ENCODE results near the gene TFRC.
"Not testable (repeated sequence)": the region's sequence is repeated elsewhere in the genome, so short reads cannot be mapped to it uniquely, and the experiment has no call there.

The TFRC gene

GRCh38 chr3:196081834-196082618, at the start of gene TFRC:
TFRC (minus strand) TSS chr3:196082090; CDS start chr3:196077099, 4,991 bp downstream.
- Mint-ChIP-seq H3K4me1 (peaks cover 45% of the 10 kb centered on the region), H3K27ac (peak within 1 kb of the TSS; percentile 94), H3K9me3 (no peaks in the 10 kb centered on the region), H3K36me3 (peaks cover 13% of the 10 kb centered on the region), H3K4me3 (peak within 1 kb of the TSS; percentile 100), H3K27me3 (no peaks in the 10 kb centered on the region)
- CTCF ChIA-PET = interaction anchor here (1.2 kb wide), 1 partner anchor 114 kb away, joined by 4 read pairs; no protein-coding TSS in a partner anchor
- DNase-seq = peak; percentile 97

GRCh38 chr3:196128172-196128843, 46.4 kb upstream of the TFRC start:
- peak overlapping the region; percentile 87 for H3K27ac Mint-ChIP-seq
- CTCF ChIA-PET = interaction anchor here (1.6 kb wide), 1 partner anchor 55 kb away, joined by 5 read pairs; no protein-coding TSS in a partner anchor
- H3K4me3 Mint-ChIP-seq = no peak overlapping the region
- DNase-seq = no peak
- peaks cover 5% of the 10 kb centered on the region for H3K36me3 Mint-ChIP-seq
- H3K9me3 Mint-ChIP-seq = peaks cover 5% of the 10 kb centered on the region
- peaks cover 25% of the 10 kb centered on the region for H3K4me1 Mint-ChIP-seq
- peaks cover 12% of the 10 kb centered on the region for H3K27me3 Mint-ChIP-seq

GRCh38 chr3:196127308-196128040, 45.6 kb upstream of the TFRC start:
- DNase-seq = peak; percentile 47
- peak overlapping the region; percentile 47 for H3K4me3 Mint-ChIP-seq
- peaks cover 8% of the 10 kb centered on the region for H3K27me3 Mint-ChIP-seq
- H3K4me1 Mint-ChIP-seq = peaks cover 34% of the 10 kb centered on the region
- peak overlapping the region; percentile 87 for H3K27ac Mint-ChIP-seq
- H3K9me3 Mint-ChIP-seq = peaks cover 5% of the 10 kb centered on the region
- CTCF ChIA-PET = interaction anchor here (0.6 to 1.6 kb wide), 5 partner anchors 9 to 69 kb away, joined by 3 to 5 read pairs (median 4); no protein-coding TSS in a partner anchor
- peaks cover 5% of the 10 kb centered on the region for H3K36me3 Mint-ChIP-seq

- Mint-ChIP-seq H3K27ac (peak overlapping the region; percentile 28), H3K36me3 (peaks cover 5% of the 10 kb centered on the region), H3K9me3 (peaks cover 5% of the 10 kb centered on the region), H3K4me1 (peaks cover 58% of the 10 kb centered on the region), H3K4me3 (no peak overlapping the region), H3K27me3 (no peaks in the 10 kb centered on the region)
- DNase-seq = no peak
- CTCF ChIA-PET = no interaction called here
These were observed 42.7 kb upstream of the TFRC start for GRCh38 chr3:196124608-196125007.

GRCh38 chr3:196122688-196123046, 40.8 kb upstream of the TFRC start:
- Mint-ChIP-seq H3K36me3 (peaks cover 5% of the 10 kb centered on the region), H3K9me3 (peaks cover 5% of the 10 kb centered on the region), H3K27me3 (no peaks in the 10 kb centered on the region), H3K27ac (no peak overlapping the region), H3K4me3 (no peak overlapping the region), H3K4me1 (peaks cover 50% of the 10 kb centered on the region)
- CTCF ChIA-PET = no interaction called here
- no peak for DNase-seq

GRCh38 chr3:196122021-196122687, 40.3 kb upstream of the TFRC start:
- Mint-ChIP-seq H3K27ac (no peak overlapping the region), H3K4me3 (no peak overlapping the region), H3K4me1 (peaks cover 45% of the 10 kb centered on the region), H3K27me3 (no peaks in the 10 kb centered on the region), H3K9me3 (peaks cover 5% of the 10 kb centered on the region), H3K36me3 (peaks cover 5% of the 10 kb centered on the region)
- DNase-seq = no peak
- CTCF ChIA-PET = no interaction called here

- Mint-ChIP-seq H3K4me1 (peaks cover 38% of the 10 kb centered on the region), H3K36me3 (peaks cover 5% of the 10 kb centered on the region), H3K9me3 (peaks cover 5% of the 10 kb centered on the region), H3K27me3 (no peaks in the 10 kb centered on the region), H3K4me3 (no peak overlapping the region), H3K27ac (no peak overlapping the region)
- DNase-seq = no peak
- CTCF ChIA-PET = no interaction called here
These were observed 39.2 kb upstream of the TFRC start for GRCh38 chr3:196121066-196121465.

- Mint-ChIP-seq H3K4me1 (peaks cover 38% of the 10 kb centered on the region), H3K9me3 (peaks cover 5% of the 10 kb centered on the region), H3K36me3 (peaks cover 5% of the 10 kb centered on the region), H3K27ac (no peak overlapping the region), H3K27me3 (no peaks in the 10 kb centered on the region), H3K4me3 (no peak overlapping the region)
- CTCF ChIA-PET = no interaction called here
- DNase-seq = peak; percentile 32
These were observed 38.5 kb upstream of the TFRC start for GRCh38 chr3:196120291-196120951.

GRCh38 chr3:196117809-196118208, 35.9 kb upstream of the TFRC start:
- DNase-seq = no peak
- peaks cover 32% of the 10 kb centered on the region for H3K4me1 Mint-ChIP-seq
- no peak overlapping the region for H3K4me3 Mint-ChIP-seq
- H3K36me3 Mint-ChIP-seq = no peaks in the 10 kb centered on the region
- CTCF ChIA-PET = interaction anchor here (0.9 to 1.7 kb wide), 2 partner anchors 9 to 44 kb away, joined by 3 to 5 read pairs; no protein-coding TSS in a partner anchor
- H3K27me3 Mint-ChIP-seq = no peaks in the 10 kb centered on the region
- H3K9me3 Mint-ChIP-seq = no peaks in the 10 kb centered on the region
- no peak overlapping the region for H3K27ac Mint-ChIP-seq

GRCh38 chr3:196115678-196116083, 33.8 kb upstream of the TFRC start:
- H3K4me3 Mint-ChIP-seq = no peak overlapping the region
- DNase-seq = no peak
- no peak overlapping the region for H3K27ac Mint-ChIP-seq
- CTCF ChIA-PET = no interaction called here
- peaks cover 26% of the 10 kb centered on the region for H3K4me1 Mint-ChIP-seq
- no peaks in the 10 kb centered on the region for H3K27me3 Mint-ChIP-seq
- H3K9me3 Mint-ChIP-seq = no peaks in the 10 kb centered on the region
- no peaks in the 10 kb centered on the region for H3K36me3 Mint-ChIP-seq

- DNase-seq = no peak
These were observed 30.1 kb upstream of the TFRC start for GRCh38 chr3:196111939-196112386.

GRCh38 chr3:196108075-196108743, 26.3 kb upstream of the TFRC start:
- Mint-ChIP-seq H3K27ac (no peak overlapping the region), H3K4me3 (no peak overlapping the region), H3K27me3 (peaks cover 9% of the 10 kb centered on the region), H3K36me3 (peaks cover 3% of the 10 kb centered on the region), H3K4me1 (peaks cover 28% of the 10 kb centered on the region), H3K9me3 (peaks cover 5% of the 10 kb centered on the region)
- no peak for DNase-seq
- CTCF ChIA-PET = interaction anchor here (1.2 kb wide), 1 partner anchor 12 kb away, joined by 4 read pairs; no protein-coding TSS in a partner anchor

More at GRCh38 chr3:196111939-196112386, 30.1 kb upstream of the TFRC start:
- Mint-ChIP-seq H3K4me3 (no peak overlapping the region), H3K36me3 (no peaks in the 10 kb centered on the region), H3K4me1 (peaks cover 17% of the 10 kb centered on the region), H3K27me3 (peaks cover 9% of the 10 kb centered on the region), H3K9me3 (no peaks in the 10 kb centered on the region), H3K27ac (no peak overlapping the region)
- CTCF ChIA-PET = interaction anchor here (0.6 to 1.1 kb wide), 6 partner anchors 14 to 84 kb away, joined by 3 to 7 read pairs (median 4); no protein-coding TSS in a partner anchor

- H3K27ac Mint-ChIP-seq, H3K9me3 Mint-ChIP-seq, DNase-seq, H3K27me3 Mint-ChIP-seq, CTCF ChIA-PET, H3K36me3 Mint-ChIP-seq, H3K4me3 Mint-ChIP-seq: not testable (repeated sequence)
- peaks cover 16% of the 10 kb centered on the region for H3K4me1 Mint-ChIP-seq
These were observed 22.8 kb upstream of the TFRC start for GRCh38 chr3:196104707-196105106.

Measured in activated naive CD4-positive, alpha-beta T cell treated with anti-CD3 and anti-CD28 coated beads, Interleukin-2, amount 10 ng/mL, durations not matched to agents 7 days and 5 days (primary cell).